Caco-2 (cell line): ENCODE results near the gene NAA80. TPM values are rescaled to one million over a fixed set of nuclear protein-coding genes. Genes with fewer than 3 reads are reported as not detected.
A peak's percentile ranks its signal among the peaks of the same experiment; 100 is the strongest.

Experiments
- BruUV-seq: library from RNA; stranded (reverse); fragments of 400-500 nt; replicated peaks from 2 replicates; lab custom pipeline; 2021; lab: Mats Ljungman, UMichigan
- CTCF ChIA-PET: fragments of 300-600 bp; sonication (Branson Sonifier 250); formaldehyde crosslinking; loops from one replicate; lab custom pipeline; 2022; ENCODE audit warnings: antibody characterized with exemption; lab: Charles Lee
- POLR2A ChIA-PET: fragments of 300-600 bp; sonication (Branson Sonifier 250); formaldehyde crosslinking; loops from one replicate; lab custom pipeline; 2022; ENCODE audit warnings: antibody characterized with exemption; lab: Charles Lee
- DNase-seq, 2 experiments: peaks; one replicate each; pipeline versions ENCODE4 v3.0.0 to v3.0.0-alpha.2; 2020 to 2022
- H3K27me3 ChIP-seq: replicated peaks from 2 replicates; pipeline ENCODE4 v1.6.0; 2011; ENCODE audit warnings: low read length; ENCODE audit not compliant: control insufficient read depth, insufficient read depth
- H3K36me3 ChIP-seq: 2 replicates; pipeline ENCODE4 v1.5.1; 2011; ENCODE audit warnings: low read length; ENCODE audit not compliant: control insufficient read depth, insufficient read depth
- H3K4me1 ChIP-seq: fragments of 250-450 bp; sonication (Bioruptor Pico); 2 replicates; pipeline ENCODE4 v1.5.1; 2020; ENCODE audit warnings: mild to moderate bottlenecking
- H3K4me3 ChIP-seq: 2 replicates; pipeline ENCODE4 v1.5.1; 2011; ENCODE audit warnings: low read depth, mild to moderate bottlenecking, control low read depth, low read length
- H3K9me3 ChIP-seq: fragments of 250-450 bp; sonication (Bioruptor Pico); 2 replicates; pipeline ENCODE4 v1.5.1; 2020; ENCODE audit warnings: mild to moderate bottlenecking, moderate library complexity
- H3K27ac Mint-ChIP-seq: one replicate; pipeline ENCODE4 v1.8.0; 2022; ENCODE audit warnings: mixed read lengths; ENCODE audit not compliant: unreplicated experiment
- H3K27me3 Mint-ChIP-seq: one replicate; pipeline ENCODE4 v1.8.0; 2022; ENCODE audit warnings: mixed read lengths; ENCODE audit not compliant: insufficient read depth, unreplicated experiment
- H3K36me3 Mint-ChIP-seq: one replicate; pipeline ENCODE4 v1.8.0; 2022; ENCODE audit warnings: mild to moderate bottlenecking, mixed read lengths; ENCODE audit not compliant: insufficient read depth, unreplicated experiment
- H3K4me1 Mint-ChIP-seq: one replicate; pipeline ENCODE4 v1.8.0; 2022; ENCODE audit warnings: low read depth, mixed read lengths; ENCODE audit not compliant: unreplicated experiment
- H3K4me3 Mint-ChIP-seq: one replicate; pipeline ENCODE4 v1.8.0; 2022; ENCODE audit warnings: mild to moderate bottlenecking, moderate library complexity, mixed read lengths; ENCODE audit not compliant: unreplicated experiment
- H3K9me3 Mint-ChIP-seq: one replicate; pipeline ENCODE4 v1.8.0; 2022; ENCODE audit warnings: mixed read lengths; ENCODE audit not compliant: unreplicated experiment
- intact Hi-C: fragments of 100-400 bp; cut with micrococcal nuclease; formaldehyde crosslinking; loops from one replicate; pipeline ENCODE4 v1.10.0; 2022; ENCODE audit not compliant: unreplicated experiment
- total RNA-seq: library from RNA; stranded (reverse); gene quantifications from 2 replicates; pipeline ENCODE4 v1.2.3, GENCODE V29; 2022
- TF ChIP-seq, protein P1 (sequence below), 2 experiments: fragments of 200-600 bp in 1 of 2; IDR thresholded peaks; 1 replicate in 1 of 2; 2 replicates in 1 of 2; pipeline versions ENCODE4 v1.5.1 to v1.8.0; 2011 to 2022; ENCODE audit warnings: antibody characterized with exemption in 1 of 2, control low read depth in 1 of 2, inconsistent platforms in 1 of 2, low read depth in 1 of 2, low read length in 1 of 2, mild to moderate bottlenecking in 1 of 2, moderate library complexity in 1 of 2; ENCODE audit not compliant: insufficient read depth in 1 of 2, severe bottlenecking in 1 of 2, unreplicated experiment in 1 of 2

The NAA80 gene
- total RNA-seq, 1 experiment from 2014 or later, result 8.2 TPM

DNA sequence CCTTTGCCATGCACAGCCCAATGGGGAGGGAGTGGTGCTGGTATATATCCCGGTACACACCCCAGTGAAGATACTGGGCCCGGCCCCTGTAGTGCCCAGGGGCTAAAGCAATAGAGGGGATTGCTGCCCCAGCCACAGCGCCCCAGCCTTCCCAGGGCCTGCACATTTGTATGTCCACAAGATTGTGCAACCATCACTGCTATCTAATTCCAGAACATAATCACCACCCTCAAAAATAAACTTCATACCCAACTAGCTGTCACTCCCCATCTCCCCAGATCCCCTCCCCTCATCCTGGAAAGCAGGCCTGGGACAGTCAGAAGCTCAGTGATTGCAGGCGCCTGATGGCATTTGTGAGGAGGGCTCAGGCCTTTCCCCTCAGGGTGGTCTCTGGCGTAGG is 49.7 kb downstream of the NAA80 start:
- Mint-ChIP-seq H3K36me3 (peaks cover 20% of the 10 kb centered on the region), H3K9me3 (no peaks in the 10 kb centered on the region), H3K4me3 (no peak overlapping the region), H3K4me1 (no peaks in the 10 kb centered on the region), H3K27me3 (no peaks in the 10 kb centered on the region), H3K27ac (no peak overlapping the region)
- Histone ChIP-seq H3K27me3 (no peaks in the 10 kb centered on the region), H3K4me1 (peaks cover 8% of the 10 kb centered on the region), H3K4me3 (no peak overlapping the region), H3K36me3 (no peaks in the 10 kb centered on the region; the same call in 1 of the 2 replicates), H3K9me3 (no peaks in the 10 kb centered on the region)
- TF ChIP-seq, protein P1, sequence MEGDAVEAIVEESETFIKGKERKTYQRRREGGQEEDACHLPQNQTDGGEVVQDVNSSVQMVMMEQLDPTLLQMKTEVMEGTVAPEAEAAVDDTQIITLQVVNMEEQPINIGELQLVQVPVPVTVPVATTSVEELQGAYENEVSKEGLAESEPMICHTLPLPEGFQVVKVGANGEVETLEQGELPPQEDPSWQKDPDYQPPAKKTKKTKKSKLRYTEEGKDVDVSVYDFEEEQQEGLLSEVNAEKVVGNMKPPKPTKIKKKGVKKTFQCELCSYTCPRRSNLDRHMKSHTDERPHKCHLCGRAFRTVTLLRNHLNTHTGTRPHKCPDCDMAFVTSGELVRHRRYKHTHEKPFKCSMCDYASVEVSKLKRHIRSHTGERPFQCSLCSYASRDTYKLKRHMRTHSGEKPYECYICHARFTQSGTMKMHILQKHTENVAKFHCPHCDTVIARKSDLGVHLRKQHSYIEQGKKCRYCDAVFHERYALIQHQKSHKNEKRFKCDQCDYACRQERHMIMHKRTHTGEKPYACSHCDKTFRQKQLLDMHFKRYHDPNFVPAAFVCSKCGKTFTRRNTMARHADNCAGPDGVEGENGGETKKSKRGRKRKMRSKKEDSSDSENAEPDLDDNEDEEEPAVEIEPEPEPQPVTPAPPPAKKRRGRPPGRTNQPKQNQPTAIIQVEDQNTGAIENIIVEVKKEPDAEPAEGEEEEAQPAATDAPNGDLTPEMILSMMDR (IDR thresholded peaks at IDR 0.05; ENCODE audit: insufficient read depth in 1 of 2, low read depth in 1 of 2, low read length in 1 of 2, severe bottlenecking in 1 of 2, unreplicated experiment in 1 of 2), result no peak
- no TSS peak for BruUV-seq
- no peak for DNase-seq
- intact Hi-C loops, result no loop called here
- POLR2A ChIA-PET, result no interaction called here
- CTCF ChIA-PET, result interaction anchor here (1.1 to 1.2 kb wide), 2 partner anchors 11 to 30 kb away, joined by 4 read pairs; partner anchors contain the start of gene LSMEM2

DNA sequence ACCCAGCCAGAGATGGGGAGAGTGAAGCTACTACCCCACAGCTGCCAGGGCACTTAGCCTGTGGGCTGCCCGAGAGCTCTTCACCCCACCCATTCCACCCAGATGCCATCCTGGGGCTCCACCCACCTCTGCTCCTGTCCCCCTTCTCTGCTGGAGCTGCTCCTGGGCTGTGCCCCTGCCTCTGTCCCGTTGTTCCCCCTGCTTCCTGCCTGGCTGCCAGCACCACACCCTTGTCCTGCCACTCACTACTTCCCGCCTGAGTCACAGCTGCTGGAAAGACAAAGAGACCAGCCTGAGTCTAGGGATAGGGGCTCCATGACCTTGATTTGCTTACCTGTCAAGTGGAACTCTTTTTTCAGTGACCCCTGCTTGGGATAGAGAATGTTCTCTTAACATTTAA is 50.8 kb downstream of the NAA80 start:
- TF ChIP-seq, protein P1 (IDR thresholded peaks at IDR 0.05; ENCODE audit: insufficient read depth in 1 of 2, low read depth in 1 of 2, low read length in 1 of 2, severe bottlenecking in 1 of 2, unreplicated experiment in 1 of 2), result no peak
- Mint-ChIP-seq H3K27ac (no peak overlapping the region), H3K4me3 (no peak overlapping the region), H3K4me1 (no peaks in the 10 kb centered on the region), H3K36me3 (peaks cover 20% of the 10 kb centered on the region), H3K27me3 (no peaks in the 10 kb centered on the region), H3K9me3 (no peaks in the 10 kb centered on the region)
- H3K4me1 ChIP-seq, result peaks cover 8% of the 10 kb centered on the region
- no peaks in the 10 kb centered on the region for H3K27me3 ChIP-seq
- no peak for DNase-seq
- CTCF ChIA-PET, result interaction anchor here (0.7 to 4.1 kb wide), 3 partner anchors 12 to 55 kb away, joined by 3 to 30 read pairs (median 23); partner anchors contain the start of gene GNAI2
- POLR2A ChIA-PET, result interaction anchor here (0.7 kb wide), 1 partner anchor 16 kb away, joined by 6 read pairs; no protein-coding TSS in a partner anchor
- no peaks in the 10 kb centered on the region for H3K9me3 ChIP-seq
- BruUV-seq, result no TSS peak
- intact Hi-C loops, result no loop called here
- no peak overlapping the region for H3K4me3 ChIP-seq
- no peaks in the 10 kb centered on the region for H3K36me3 ChIP-seq

DNA sequence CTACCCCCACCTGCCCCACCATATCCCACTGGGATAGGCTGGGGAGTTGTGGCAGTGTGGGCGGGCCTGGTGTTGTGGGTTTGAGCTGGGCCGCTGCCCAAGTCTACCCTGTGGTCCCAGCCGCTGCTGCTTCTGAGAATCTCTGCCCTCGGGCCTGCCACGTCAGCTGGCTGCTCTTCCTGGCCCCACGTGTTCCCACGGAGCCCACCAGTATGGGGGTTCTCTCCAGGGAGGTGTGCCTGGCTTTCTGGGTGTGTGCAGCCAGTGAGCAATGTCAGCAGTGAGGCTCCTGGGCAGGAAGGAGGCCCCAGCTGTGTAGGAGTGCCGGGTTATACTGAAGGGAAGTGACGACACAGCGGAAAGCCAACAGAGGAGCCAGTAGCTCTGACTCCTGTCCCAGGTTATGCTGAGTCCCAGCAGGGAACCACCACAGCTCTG is 52.7 kb downstream of the NAA80 start:
- H3K36me3 Mint-ChIP-seq, result peaks cover 20% of the 10 kb centered on the region
- Histone ChIP-seq H3K4me1 (peaks cover 8% of the 10 kb centered on the region), H3K9me3 (no peaks in the 10 kb centered on the region), H3K4me3 (no peak overlapping the region), H3K36me3 (no peaks in the 10 kb centered on the region), H3K27me3 (no peaks in the 10 kb centered on the region)
- no peaks in the 10 kb centered on the region for H3K9me3 Mint-ChIP-seq
- H3K4me3 Mint-ChIP-seq, result no peak overlapping the region
- CTCF ChIA-PET, result interaction anchor here (0.7 to 4.1 kb wide), 13 partner anchors 9 to 110 kb away, joined by 3 to 30 read pairs (median 4); partner anchors contain the start of gene GNAI2
- no peak for DNase-seq
- intact Hi-C loops, result loop anchor here (1.0 kb wide), 1 partner anchor 19 kb away; no protein-coding TSS in a partner anchor
- no peaks in the 10 kb centered on the region for H3K4me1 Mint-ChIP-seq
- no TSS peak for BruUV-seq
- H3K27ac Mint-ChIP-seq, result peak overlapping the region; percentile 55
- TF ChIP-seq, protein P1 (IDR thresholded peaks at IDR 0.05; ENCODE audit: insufficient read depth in 1 of 2, low read depth in 1 of 2, low read length in 1 of 2, severe bottlenecking in 1 of 2, unreplicated experiment in 1 of 2), result no peak
- POLR2A ChIA-PET, result interaction anchor here (0.6 to 1.1 kb wide), 3 partner anchors 11 to 146 kb away, joined by 3 to 4 read pairs (median 4); no protein-coding TSS in a partner anchor
- H3K27me3 Mint-ChIP-seq, result no peaks in the 10 kb centered on the region

Other genes with a start within 250 kb of the NAA80 start
- gene RBM5, start 210.5 kb downstream of the NAA80 start, total RNA-seq, result 145 and 166 TPM in 2 replicates
- 11.3 and 16.5 TPM in 2 replicates for gene SEMA3F, start 144.1 kb downstream of the NAA80 start, total RNA-seq
- 0.50 TPM in 1 of 2 replicates, not detected in the other for gene GNAT1, start 107.8 kb downstream of the NAA80 start, total RNA-seq
- 11.4 and 16.8 TPM in 2 replicates for gene SLC38A3, start 94.1 kb downstream of the NAA80 start, total RNA-seq
- gene GNAI2, start 63.2 kb downstream of the NAA80 start, total RNA-seq, result 59.3 and 62.0 TPM in 2 replicates
- gene SEMA3B, start 30.3 kb downstream of the NAA80 start, total RNA-seq, result 19.7 and 21.8 TPM in 2 replicates
- gene LSMEM2, start 20.3 kb downstream of the NAA80 start, total RNA-seq, result not detected in 2 replicates
- 88.0 and 89.5 TPM in 2 replicates for gene IFRD2, start 7.0 kb downstream of the NAA80 start, total RNA-seq
- gene HYAL3, start within 50 bp of the NAA80 start, total RNA-seq, result 5.2 and 6.8 TPM in 2 replicates
- gene HYAL1, start 4.2 kb upstream of the NAA80 start, total RNA-seq, result 2.3 and 2.6 TPM in 2 replicates
- 30.1 and 31.6 TPM in 2 replicates for gene HYAL2, start 23.3 kb upstream of the NAA80 start, total RNA-seq
- gene TUSC2, start 28.8 kb upstream of the NAA80 start, total RNA-seq, result 34.9 and 38.3 TPM in 2 replicates
- gene RASSF1, start 41.4 kb upstream of the NAA80 start, total RNA-seq, result 26.7 and 28.1 TPM in 2 replicates
- gene ZMYND10, start 46.3 kb upstream of the NAA80 start, total RNA-seq, result 0.23 and 0.29 TPM in 2 replicates
- gene NPRL2, start 51.4 kb upstream of the NAA80 start, total RNA-seq, result 23.7 and 29.8 TPM in 2 replicates
- gene CYB561D2, start 51.5 kb upstream of the NAA80 start, total RNA-seq, result 21.2 and 21.4 TPM in 2 replicates
- 23.9 TPM in 2 replicates for gene TMEM115, start 60.1 kb upstream of the NAA80 start, total RNA-seq
- 0.25 and 0.35 TPM in 2 replicates for gene CACNA2D2, start 204.2 kb upstream of the NAA80 start, total RNA-seq